Iris pigment epithelial cell (primary cell): ENCODE measurements around the gene PDIA5.

Experiments used
- DNase-seq: peaks from one replicate; pipeline ENCODE4 v3.0.0-alpha.2; 2011; ENCODE audit warnings: low read depth

PDIA5 gene

DNA sequence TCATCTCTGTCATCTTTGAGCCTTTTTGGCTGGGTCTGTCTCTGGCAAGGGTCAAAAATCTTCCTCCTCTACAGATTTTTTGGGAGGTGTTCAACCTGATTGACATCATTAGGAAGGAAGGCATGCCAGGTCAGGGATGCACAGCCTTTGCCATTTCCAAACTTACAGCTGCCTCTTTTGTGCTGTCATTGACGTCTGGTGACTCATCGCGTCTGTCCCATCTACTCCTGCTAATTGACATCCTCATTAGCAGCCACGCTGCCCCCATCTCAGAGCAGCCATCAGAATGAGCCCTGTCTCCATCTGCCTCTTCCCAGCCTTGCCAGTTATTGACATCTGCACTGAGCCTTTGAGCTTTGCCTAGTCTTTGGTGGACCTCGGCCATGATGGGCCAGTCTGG is 53.0 kb downstream of the PDIA5 start:
- DNase-seq, result no peak

- DNase-seq, result no peak
These were observed 53.7 kb downstream of the PDIA5 start for GRCh38 chr3:123120573-123120972.

DNA sequence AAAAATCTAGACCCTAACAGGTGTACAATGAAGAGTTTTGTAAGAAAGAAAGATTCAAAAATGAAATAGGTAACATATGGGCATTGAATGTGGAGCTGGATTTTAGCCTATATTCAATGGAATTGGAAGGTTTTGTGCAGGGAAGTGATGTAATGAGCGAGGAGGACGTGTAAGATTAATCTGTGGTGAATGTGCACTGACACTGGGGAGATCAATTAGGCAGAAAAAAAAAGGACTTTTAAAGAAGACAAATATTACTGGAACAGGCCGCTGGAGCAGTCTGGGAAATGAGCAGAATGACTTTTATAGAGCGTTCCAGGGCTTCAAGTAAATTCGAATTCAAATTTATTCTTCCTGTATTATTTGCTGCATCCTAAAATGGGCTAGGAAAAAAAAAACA is 55.2 kb downstream of the PDIA5 start:
- no peak for DNase-seq

- peak; percentile 36 for DNase-seq
These were observed 55.9 kb downstream of the PDIA5 start for GRCh38 chr3:123122525-123123315.

DNA sequence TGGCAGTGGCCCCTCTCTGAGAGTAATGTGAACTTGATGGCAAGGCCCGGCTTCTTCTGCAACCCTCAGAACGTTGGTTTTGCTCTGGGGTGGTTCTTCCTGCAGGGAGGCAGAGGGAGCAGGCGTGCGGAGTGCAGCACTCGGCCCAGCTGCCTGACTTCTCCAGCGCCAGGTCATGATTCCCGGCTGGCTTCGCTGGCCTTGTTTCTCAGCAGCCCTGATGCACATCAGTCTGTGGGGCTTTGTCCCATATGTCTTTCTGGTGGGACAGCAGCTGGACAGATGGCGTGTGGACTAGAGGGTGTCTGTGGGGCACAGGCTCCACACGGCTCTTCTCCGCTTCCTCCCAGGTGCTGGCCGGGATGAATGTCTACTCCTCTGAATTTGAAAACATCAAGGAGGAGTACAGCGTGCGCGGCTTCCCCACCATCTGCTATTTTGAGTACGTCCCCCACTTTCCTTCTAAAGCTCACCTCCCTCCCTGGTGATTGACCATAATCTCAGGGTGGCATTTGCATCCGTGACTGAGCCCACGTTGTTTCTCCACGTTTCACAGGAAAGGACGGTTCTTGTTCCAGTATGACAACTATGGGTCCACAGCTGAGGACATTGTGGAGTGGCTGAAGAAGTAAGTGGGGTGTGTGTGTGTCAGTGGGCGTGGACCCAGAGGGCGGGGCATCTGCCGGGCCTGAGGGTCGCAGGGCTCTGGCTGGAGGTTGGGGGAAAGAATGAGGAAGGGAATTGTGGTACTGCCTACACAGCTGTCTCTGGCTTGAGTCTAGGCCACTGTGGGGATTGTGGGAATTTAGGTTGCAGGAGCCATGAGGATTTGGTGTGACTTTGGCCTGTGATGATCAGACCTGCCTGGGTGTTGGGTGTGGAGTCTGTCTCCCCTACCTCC is 57.1 kb downstream of the PDIA5 start:
- DNase-seq, result no peak

GRCh38 chr3:123124971-123125370 is 58.1 kb downstream of the PDIA5 start:
- DNase-seq, result no peak

DNA sequence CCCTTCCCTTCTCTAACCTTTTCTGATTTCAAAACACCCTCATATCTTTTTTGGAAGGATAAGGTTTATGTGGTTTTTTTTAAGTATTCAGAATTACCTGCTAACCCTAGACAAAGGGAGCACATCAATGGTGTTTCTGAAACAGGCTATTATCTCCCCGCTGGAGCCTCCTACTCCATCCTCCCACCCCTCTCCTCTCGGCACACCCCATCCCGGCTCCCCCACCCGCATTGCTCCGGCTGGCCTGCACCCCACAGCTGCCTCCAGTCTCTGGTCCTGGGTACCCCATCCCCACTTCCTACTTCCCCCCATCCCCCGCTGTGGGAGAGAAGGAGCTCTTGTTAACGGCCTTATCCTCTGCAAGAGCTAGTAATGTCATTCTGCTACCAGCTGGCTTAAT is 59.2 kb downstream of the PDIA5 start:
- no peak for DNase-seq

DNA sequence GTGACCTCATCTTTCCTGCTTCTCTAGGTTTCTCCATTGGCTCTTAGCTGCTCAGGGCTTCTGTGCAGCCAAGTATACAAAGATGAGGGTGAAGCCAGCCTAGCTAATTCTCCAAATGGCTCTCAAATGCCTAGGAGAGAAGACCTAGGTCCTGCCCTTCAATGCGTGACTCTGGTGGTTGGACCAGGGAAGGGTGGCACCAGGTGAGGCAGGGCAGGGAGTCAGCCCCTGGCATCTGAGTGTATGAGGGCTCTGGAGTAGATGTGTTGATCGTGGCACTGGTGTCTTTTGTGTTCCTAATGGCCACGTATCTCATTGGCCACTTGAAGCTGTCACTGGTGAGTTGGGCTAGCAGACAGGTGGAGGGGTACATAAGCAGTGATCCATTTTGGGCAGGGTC is 59.8 kb downstream of the PDIA5 start:
- no peak for DNase-seq

- no peak for DNase-seq
These were observed 62.3 kb downstream of the PDIA5 start for GRCh38 chr3:123129092-123129491.

DNA sequence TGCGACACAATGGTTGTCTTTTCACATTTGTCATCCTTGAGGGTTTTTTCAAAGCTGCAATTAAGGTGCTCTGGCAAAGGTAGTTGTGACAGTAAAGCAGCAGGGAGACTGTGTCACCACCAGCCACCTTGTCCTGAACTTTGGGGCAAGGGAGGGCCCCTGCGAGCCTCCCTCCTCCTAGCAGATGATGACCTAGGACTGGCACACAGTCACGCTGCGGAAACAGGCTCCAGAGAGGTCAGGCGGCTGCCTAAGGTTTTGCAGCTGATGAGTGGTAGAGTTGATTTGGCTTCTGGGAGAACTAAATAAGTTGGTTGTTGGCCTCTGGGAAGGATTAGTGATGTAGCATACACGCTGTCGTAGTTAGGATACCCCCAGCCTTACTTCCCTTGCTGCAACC is 62.7 kb downstream of the PDIA5 start:
- no peak for DNase-seq

DNA sequence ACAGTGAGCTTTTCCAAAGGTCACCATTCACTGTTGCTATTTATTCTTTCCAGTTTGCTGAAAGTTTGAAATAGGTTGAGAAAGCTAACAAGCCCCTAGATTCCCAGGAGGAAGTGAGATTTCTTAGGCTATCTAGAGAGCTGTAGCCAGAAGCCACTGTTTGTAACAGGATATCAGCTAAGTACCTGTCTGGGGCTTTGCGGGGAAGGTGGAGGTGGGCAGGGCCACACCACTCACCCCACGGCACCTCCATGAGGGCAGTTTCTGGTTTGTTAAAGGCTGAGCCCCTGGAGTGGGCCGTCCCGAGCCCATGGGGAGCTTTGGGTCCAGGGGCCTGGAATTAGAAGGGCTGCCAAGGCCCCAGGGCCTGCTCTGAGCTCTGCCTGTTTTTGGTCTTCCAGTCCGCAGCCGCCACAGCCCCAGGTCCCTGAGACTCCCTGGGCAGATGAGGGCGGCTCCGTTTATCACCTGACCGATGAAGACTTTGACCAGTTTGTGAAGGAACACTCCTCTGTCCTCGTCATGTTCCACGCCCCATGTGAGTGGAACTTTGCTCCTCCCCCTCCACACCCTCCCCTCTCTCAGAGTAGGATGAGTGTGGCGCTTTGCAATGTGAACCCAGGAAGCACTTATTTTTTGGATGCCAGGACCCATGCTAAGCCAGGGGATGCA is 63.4 kb downstream of the PDIA5 start:
- no peak for DNase-seq

GRCh38 chr3:123134671-123135070 is 67.8 kb downstream of the PDIA5 start:
- DNase-seq, result no peak

DNA sequence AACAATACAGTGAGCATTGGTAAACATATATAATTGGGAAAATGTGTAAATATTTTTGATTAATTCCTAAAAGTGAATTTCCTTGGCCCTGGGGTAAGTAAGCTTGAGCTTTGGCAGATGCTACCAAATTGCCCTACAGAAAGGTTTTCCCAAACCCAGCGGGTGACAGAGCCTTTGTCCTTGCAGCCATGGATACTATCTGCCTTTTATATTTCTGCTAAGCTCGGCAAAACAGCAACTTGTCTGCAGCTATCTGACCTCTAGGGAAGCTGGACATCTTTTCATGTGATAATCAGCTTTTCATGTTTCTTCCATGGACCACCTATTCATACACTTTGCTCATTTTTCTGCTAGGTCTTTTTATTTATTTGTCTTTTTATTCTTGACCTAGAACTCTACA is 70.2 kb downstream of the PDIA5 start:
- no peak for DNase-seq

GRCh38 chr3:123138839-123139444 is 72.1 kb downstream of the PDIA5 start:
- no peak for DNase-seq

DNA sequence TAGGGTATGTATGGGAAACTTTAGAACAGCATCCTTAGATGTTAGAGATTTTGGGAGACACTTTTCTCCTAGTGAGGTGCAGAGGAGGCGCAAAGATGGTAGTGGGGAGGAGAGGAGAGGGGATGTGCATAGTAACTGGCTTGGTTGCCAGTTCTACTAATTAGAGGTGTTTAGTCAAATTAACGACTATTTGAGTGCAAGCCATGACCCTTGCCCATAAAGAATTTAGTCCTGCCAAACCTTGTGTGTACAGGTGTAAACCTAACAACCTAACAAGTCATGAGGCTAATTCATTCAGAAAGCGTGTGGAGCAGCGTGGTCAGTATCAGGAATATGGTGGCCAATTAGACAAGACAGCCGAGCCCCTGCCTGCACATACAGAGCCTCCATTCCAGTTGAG is 72.7 kb downstream of the PDIA5 start:
- DNase-seq, result no peak

- DNase-seq, result no peak
These were observed 73.7 kb downstream of the PDIA5 start for GRCh38 chr3:123140550-123140949.

GRCh38 chr3:123141276-123141675 is 74.5 kb downstream of the PDIA5 start:
- DNase-seq, result no peak

- DNase-seq, result peak; percentile 33
These were observed 77.0 kb downstream of the PDIA5 start for GRCh38 chr3:123143669-123144411.

GRCh38 chr3:123147754-123148535 is 81.1 kb downstream of the PDIA5 start:
- no peak for DNase-seq

DNA sequence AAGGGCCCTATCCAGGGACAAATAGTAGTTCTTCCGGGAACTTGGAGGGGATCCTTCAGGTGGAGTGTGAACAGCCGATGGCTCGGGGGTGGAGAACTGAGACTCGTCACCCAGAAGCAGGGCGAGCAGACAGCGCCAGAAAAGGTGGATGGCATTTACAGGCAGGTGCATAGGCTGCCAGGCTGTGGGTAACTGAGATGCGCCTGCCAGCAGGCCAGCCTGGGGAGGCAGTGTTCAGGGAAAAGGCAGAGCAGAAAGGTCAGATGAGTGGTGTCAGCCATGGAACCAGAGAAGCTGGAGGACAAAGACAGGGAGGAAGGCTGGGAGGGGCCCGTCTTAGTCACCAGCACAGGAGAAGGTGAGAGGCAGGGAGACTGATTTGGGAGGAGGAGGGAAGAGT is 81.9 kb downstream of the PDIA5 start:
- no peak for DNase-seq

DNA sequence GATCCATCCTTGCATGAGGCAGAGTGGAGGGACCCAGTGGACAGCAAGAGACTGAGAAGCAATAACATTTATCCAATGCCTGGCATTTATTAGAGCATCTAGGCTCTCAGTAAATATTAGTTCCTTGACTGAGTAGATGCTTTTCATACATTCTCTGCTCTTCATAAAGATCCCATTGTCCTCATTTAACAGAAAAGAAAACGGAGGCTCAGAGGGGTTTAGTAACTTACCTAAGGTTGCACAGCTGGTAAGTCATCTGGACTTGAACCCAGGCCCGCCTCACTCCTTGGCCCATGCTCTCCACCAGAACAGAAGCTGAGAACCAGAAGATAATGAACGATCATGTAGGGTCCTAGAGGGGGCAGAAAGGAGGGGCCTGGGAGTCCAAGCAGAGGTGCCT is 82.7 kb downstream of the PDIA5 start:
- DNase-seq, result no peak
